Natural killer cell treated with Interleukin-12 subunit alpha and Interleukin-12 subunit beta and Interleukin-15 and Interleukin-18, amount 100 ng/mL, for 72 hours (primary cell): ENCODE measurements around the gene CCDC106. TPM values are rescaled to one million over a fixed set of nuclear protein-coding genes. Genes with fewer than 3 reads are reported as not detected.

Source experiments
- ATAC-seq, 2 donors: fragments of 150-1000 bp; cut with Tn5 transposase in 1 of 2; sonication (Bioruptor Pico), chemical (Tn5 transposase) in 1 of 2; 2 replicates each; pipeline ENCODE4 v1.10.0; 2021
- DNase-seq: peaks from one replicate; pipeline ENCODE4 v3.0.0; 2022; ENCODE audit warnings: low spot score
- H3K27ac Mint-ChIP-seq, 2 donors: 1 replicate in 1 of 2; 2 replicates in 1 of 2; pipeline ENCODE4 v1.8.0; 2022; ENCODE audit warnings: mixed read lengths in 2 of 2, mild to moderate bottlenecking in 1 of 2, moderate library complexity in 1 of 2
- H3K27me3 Mint-ChIP-seq, 2 donors: 1 replicate in 1 of 2; 2 replicates in 1 of 2; pipeline ENCODE4 v1.8.0; 2022; ENCODE audit warnings: mixed read lengths in 2 of 2
- H3K36me3 Mint-ChIP-seq: one replicate; pipeline ENCODE4 v1.8.0; 2022; ENCODE audit warnings: mixed read lengths
- H3K4me1 Mint-ChIP-seq, 2 donors: 1 replicate in 1 of 2; 2 replicates in 1 of 2; pipeline ENCODE4 v1.8.0; 2022; ENCODE audit warnings: low read depth in 2 of 2, mixed read lengths in 2 of 2, mild to moderate bottlenecking in 1 of 2
- H3K4me3 Mint-ChIP-seq: one replicate; pipeline ENCODE4 v1.8.0; 2022; ENCODE audit warnings: mixed read lengths
- H3K9me3 Mint-ChIP-seq: 2 replicates; pipeline ENCODE4 v1.8.0; 2022; ENCODE audit warnings: mixed read lengths
- total RNA-seq, 2 donors: library from RNA; stranded (reverse); gene quantifications; one replicate each; pipeline ENCODE4 v1.2.3, GENCODE V29; 2022

The CCDC106 gene
- total RNA-seq, 2 donors from 2014 or later: 1.9 to 3.3 TPM

DNA sequence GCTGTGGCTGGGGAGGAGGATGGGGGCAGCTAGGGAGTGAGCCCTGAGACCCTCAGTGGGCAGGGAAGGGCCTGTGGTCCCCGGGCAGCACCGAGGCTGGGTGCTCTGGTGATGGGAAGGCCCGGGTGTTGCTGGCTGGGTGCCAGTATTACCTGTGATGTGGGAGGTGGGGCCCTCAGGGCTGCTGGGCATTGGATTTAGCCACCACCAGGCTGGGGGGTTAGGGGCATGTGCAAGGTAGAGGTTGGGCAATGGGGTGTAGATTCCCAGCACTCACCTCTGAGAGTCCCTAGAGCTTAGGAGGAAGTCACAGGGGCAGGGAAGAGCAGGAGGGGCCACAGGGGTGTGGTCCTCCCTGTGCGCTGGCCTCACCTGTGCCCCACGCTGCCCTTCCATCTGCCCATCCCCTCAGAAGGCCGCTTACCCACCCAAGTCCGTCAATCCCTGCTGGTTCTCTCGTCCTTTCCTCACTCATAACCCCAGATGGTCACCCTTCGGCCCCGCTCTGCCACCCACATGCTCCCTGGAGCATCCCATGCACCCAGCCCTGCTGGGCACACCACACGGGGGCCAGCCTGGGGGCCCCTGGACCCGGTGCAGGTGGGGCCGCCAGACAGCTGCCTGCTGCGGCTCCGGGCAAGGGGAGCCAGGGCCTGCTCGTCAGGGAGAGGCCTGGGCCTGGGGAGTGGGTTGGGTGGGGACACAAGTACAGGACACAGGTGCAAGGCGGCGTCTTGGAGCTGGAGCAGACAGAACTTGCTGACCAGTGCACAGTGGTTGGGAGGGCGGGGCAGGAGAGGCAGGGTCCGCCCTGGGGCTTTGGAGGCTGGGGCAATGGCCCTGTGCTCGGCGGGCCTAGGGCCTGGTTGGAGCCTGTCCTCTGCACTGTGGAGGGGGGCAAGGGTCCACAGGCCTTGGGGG is 39.5 kb downstream of the CCDC106 start:
- Mint-ChIP-seq H3K9me3 (no peaks in the 10 kb centered on the region), H3K27ac (no peak overlapping the region), H3K4me3 (no peak overlapping the region), H3K27me3 (no peaks in the 10 kb centered on the region), H3K36me3 (no peaks in the 10 kb centered on the region), H3K4me1 (peaks cover 5 to 7% of the 10 kb centered on the region in 2 donors)
- no peak for ATAC-seq
- no peak for DNase-seq

DNA sequence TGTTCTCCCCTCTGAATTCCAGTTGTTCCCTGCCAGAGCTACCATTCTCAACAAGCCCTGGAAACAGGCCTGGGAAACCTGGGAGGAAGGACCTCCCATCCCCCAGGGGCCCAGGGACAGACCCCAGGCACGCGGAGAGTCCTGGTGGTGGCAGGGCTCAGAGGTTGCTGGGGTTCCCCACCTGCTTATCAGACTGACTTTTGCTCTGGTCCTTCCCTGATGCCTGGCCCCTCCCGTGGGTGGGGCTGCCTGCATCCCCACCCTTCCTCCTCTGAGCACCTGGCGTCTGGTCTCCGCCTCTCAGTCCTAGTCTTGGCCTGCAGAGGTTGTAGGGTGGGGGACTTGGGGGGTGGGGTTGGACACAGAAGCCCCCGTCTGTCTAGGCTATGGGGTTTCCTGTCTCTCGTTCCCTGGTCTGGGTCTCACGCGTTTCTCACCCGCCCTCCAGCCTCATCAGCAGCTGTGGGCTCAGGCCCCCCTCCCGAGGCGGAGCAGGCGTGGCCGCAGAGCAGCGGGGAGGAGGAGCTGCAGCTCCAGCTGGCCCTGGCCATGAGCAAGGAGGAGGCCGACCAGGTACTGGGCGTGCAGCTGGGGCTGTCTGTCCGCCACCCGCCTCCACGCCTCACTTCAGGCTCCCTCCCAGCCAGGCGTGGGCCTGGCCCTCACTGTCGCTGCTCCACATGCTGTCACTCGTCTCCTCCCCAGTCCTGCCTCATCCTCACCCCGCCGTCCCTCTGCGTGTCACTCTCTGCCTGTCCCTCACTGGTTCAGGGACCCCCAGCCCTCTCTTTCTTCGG is 40.6 kb downstream of the CCDC106 start:
- DNase-seq (peak; percentile 51), ATAC-seq (peak in 1 of 2 donors; percentile 8)
- no peaks in the 10 kb centered on the region for H3K27me3 Mint-ChIP-seq
- no peaks in the 10 kb centered on the region for H3K36me3 Mint-ChIP-seq
- no peak overlapping the region for H3K4me3 Mint-ChIP-seq
- H3K9me3 Mint-ChIP-seq: no peaks in the 10 kb centered on the region
- H3K27ac Mint-ChIP-seq: no peak overlapping the region
- peaks cover 3 to 7% of the 10 kb centered on the region in 2 donors for H3K4me1 Mint-ChIP-seq

DNA sequence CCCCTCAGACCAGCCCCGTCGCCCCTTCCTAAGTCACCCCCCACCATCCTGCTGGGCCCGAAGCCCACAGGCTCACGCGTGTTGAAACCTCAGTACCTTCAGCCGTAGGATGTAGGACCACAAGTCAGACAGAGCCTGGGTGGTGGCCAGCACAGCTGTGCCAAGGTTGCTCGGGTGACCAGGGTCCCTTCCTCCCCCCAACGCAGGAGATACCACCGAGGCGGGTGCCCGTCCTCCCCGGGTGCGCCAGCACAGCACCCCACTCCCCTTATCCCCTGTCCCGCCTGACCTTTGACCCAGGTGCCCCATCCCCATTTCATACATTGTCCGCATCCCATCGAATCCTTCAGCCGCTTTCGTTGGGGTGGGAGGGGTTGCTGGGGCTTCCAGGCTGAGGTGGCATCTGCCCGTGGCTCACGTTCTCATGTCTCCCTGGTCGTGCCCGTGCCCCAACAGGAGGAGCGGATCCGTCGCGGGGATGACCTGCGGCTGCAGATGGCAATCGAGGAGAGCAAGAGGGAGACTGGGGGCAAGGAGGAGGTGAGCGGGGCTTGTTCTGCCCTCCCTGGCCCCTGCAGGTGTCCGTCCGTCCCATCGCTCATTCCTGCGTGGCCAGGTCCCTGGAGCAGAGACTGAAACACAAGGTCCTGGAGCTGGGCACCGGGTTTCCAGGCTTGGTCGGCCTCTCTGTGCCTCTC is 41.5 kb downstream of the CCDC106 start:
- H3K27me3 Mint-ChIP-seq: no peaks in the 10 kb centered on the region
- no peaks in the 10 kb centered on the region for H3K36me3 Mint-ChIP-seq
- no peaks in the 10 kb centered on the region for H3K9me3 Mint-ChIP-seq
- DNase-seq: peak; percentile 58
- no peak overlapping the region for H3K27ac Mint-ChIP-seq
- peaks cover 0 to 7% of the 10 kb centered on the region in 2 donors for H3K4me1 Mint-ChIP-seq
- H3K4me3 Mint-ChIP-seq: no peak overlapping the region
- ATAC-seq: no peak

DNA sequence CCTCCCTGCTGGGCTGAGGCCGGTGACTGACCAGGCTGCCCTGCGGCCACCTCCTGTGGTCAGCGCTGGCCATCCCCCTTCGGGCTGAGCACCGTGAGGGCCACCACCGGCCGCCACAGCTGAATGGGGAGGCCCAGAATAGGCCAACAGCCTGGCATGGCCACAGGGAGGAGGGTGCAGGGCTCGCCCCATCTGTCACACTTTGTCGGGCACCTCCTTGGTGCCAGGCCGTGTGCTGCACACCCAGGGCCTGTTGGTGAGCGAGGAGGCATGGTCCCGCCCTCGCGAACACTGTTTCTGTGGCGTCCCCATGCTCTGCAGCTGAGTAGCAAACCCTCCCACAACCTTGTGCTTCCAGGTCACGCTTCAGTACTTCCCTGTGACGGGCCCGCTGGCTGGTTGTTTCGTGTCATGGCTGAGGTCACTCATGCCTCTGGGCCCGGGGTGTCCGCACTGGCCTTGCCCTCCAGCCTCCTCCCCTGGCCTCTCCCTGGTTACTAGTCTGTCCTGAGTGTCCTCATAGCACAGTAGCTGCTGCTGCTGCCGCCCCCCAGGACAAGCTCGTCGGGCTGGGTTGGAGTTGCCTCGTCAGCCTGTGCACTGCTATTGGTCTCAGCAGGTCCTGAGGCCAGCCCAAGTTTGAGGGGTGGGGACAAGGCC is 42.2 kb downstream of the CCDC106 start:
- Mint-ChIP-seq H3K27ac (no peak overlapping the region), H3K27me3 (no peaks in the 10 kb centered on the region), H3K9me3 (no peaks in the 10 kb centered on the region), H3K4me3 (no peak overlapping the region), H3K36me3 (no peaks in the 10 kb centered on the region), H3K4me1 (peaks cover 0 to 7% of the 10 kb centered on the region in 2 donors)
- ATAC-seq: no peak
- peak; percentile 42 for DNase-seq

DNA sequence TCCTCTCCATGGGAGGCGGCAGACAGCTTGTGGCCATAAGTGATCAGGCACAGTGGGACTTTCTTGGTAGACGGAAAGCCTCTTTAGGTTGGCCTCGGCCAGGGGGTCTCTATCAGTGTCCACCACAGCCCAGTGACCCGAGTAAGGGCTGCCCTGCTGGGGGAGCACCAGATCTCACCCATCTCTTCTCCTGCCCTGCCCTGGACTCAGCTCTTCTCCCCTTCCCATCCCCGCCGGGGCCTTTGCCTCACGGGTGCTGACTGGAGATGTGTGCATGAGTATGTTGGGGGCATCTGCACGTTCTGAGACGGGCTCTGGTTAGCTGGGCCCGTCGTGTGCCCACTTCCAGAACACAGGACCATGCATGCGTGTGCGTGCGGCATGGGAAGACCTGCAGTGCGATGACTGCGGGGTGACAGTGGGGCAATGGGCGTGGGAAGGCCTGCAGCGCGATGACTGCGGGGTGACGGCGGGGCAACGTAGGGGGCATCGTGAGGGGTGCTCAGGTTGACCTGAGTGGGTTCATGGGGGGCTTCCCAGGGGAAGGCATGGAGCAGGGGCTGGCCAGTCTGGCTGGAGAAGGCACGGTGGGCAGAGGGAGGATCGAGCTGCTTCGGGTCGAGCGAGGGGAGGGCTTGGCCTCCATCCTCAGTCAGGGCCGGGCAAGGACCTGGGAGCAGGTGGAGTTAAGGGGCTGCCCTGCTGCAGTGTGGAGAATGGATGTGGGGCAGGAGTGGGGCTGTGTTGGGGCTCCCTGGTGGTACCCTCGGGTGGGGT is 42.9 kb downstream of the CCDC106 start:
- Mint-ChIP-seq H3K4me1 (peaks cover 0 to 4% of the 10 kb centered on the region in 2 donors), H3K4me3 (no peak overlapping the region), H3K36me3 (no peaks in the 10 kb centered on the region), H3K9me3 (no peaks in the 10 kb centered on the region), H3K27me3 (no peaks in the 10 kb centered on the region), H3K27ac (no peak overlapping the region)
- ATAC-seq: no peak
- DNase-seq: peak; percentile 53

DNA sequence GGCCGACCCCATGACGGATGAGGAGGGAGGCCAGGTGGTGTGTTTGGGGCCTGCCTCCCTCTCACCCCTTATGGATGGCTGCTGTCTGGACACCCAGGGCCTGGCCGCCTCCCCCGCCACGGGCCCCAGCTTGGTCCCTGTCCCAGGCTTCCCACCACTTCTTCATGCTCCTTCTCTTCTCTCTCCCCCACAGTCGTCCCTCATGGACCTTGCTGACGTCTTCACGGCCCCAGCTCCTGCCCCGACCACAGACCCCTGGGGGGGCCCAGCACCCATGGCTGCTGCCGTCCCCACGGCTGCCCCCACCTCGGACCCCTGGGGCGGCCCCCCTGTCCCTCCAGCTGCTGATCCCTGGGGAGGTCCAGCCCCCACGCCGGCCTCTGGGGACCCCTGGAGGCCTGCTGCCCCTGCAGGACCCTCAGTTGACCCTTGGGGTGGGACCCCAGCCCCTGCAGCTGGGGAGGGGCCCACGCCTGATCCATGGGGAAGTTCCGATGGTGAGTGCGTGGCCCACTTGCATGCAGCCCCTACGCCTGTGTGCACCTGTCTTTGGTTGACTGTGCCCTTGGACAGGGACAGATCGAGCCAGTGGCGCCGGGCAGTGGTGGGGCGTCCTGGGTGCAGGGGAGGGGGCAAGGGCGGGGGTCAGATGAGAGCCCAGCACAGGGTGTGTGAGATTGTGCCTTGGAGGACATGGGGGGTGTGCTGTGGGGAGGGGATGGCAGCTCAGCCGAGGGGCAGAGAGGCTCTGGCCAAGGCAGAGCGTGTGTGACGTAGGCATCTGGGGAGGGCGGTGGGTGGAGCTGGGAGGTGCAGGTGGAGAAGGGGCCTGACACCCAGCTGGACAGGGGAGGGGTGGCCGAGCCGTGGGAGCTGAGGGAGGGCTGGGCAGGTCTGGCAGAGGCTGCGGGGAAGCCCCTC is 43.8 kb downstream of the CCDC106 start:
- H3K36me3 Mint-ChIP-seq: no peaks in the 10 kb centered on the region
- peak; percentile 57 for DNase-seq
- ATAC-seq: no peak

DNA sequence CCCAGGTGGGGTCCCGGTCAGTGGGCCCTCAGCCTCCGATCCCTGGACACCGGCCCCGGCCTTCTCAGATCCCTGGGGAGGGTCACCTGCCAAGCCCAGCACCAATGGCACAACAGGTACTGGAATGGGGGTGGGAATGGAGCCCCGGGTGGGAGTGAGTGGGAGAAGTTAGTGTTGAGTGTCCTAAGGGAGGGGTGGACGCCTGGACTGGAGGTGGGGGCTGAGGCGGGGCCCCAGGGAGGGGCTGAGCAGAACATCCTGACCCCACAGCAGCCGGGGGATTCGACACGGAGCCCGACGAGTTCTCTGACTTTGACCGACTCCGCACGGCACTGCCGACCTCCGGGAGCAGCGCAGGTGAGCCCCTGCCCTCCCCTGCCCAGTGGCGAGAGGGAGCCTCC is 44.7 kb downstream of the CCDC106 start:
- Mint-ChIP-seq H3K9me3 (no peaks in the 10 kb centered on the region), H3K27me3 (no peaks in the 10 kb centered on the region), H3K36me3 (no peaks in the 10 kb centered on the region), H3K27ac (no peak overlapping the region), H3K4me3 (no peak overlapping the region), H3K4me1 (no peaks in the 10 kb centered on the region)
- DNase-seq: peak; percentile 38
- ATAC-seq: no peak

More for the DNA sequence above, 43.8 kb downstream of the CCDC106 start:
- no peaks in the 10 kb centered on the region for H3K27me3 Mint-ChIP-seq
- H3K9me3 Mint-ChIP-seq: no peaks in the 10 kb centered on the region
- no peak overlapping the region for H3K4me3 Mint-ChIP-seq
- H3K27ac Mint-ChIP-seq: no peak overlapping the region
- no peaks in the 10 kb centered on the region for H3K4me1 Mint-ChIP-seq

DNA sequence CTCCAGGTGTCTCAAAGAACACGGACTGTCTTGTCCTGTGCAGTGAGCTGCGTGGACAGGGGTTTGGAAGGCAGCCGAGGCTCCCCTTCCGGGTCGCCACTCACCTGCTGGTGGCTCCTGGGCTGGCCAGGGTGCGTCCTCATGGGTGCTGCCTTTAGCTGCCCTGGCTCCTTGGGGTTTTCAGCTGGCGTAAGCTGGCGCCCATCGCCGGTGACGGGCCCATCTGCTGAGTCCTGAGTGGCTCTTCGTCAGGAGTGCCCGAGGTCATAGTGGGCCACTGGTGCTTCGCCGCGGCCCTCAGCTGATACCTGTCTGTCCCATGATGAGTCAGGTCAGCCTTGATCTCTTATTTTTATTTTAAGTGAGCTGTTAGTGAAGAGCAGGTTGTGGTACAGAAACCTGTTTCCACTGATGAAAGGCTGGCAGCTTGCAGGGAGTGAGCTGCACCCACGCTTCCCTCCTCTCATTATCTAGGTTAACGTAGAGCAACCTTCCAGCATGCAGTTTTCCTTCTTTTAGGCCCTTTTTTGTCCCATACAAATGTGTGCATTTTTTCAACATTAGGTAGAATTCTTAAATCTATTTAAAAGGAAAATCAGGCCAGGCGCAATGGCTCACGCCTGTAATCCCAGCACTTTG is 45.4 kb downstream of the CCDC106 start:
- H3K9me3 Mint-ChIP-seq: no peaks in the 10 kb centered on the region
- ATAC-seq (no peak), DNase-seq (no peak)
- no peak overlapping the region for H3K27ac Mint-ChIP-seq
- no peaks in the 10 kb centered on the region for H3K36me3 Mint-ChIP-seq
- H3K4me3 Mint-ChIP-seq: no peak overlapping the region
- H3K4me1 Mint-ChIP-seq: no peaks in the 10 kb centered on the region
- H3K27me3 Mint-ChIP-seq: no peaks in the 10 kb centered on the region

DNA sequence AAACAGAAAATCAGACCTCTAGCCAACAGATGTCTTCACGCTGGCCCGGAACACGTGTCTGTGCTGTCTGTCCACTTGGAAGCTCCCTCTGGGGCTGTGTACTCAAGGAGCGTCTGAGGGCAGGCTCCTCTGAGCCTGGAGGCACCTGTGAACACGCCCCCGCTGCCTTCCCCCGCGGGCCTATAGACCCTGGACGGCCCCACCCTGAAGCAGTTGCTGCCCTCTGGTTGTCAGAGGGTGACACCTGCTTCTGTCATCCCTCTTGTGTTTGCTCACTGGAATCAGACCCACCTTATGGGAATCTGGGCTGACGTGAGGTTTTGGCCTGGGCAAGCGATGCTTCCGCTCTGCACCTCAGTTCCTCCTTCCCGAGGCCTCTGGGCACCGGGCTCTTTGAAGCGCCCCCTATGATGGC is 46.2 kb downstream of the CCDC106 start:
- peak; percentile 49 for DNase-seq
- no peaks in the 10 kb centered on the region for H3K9me3 Mint-ChIP-seq

DNA sequence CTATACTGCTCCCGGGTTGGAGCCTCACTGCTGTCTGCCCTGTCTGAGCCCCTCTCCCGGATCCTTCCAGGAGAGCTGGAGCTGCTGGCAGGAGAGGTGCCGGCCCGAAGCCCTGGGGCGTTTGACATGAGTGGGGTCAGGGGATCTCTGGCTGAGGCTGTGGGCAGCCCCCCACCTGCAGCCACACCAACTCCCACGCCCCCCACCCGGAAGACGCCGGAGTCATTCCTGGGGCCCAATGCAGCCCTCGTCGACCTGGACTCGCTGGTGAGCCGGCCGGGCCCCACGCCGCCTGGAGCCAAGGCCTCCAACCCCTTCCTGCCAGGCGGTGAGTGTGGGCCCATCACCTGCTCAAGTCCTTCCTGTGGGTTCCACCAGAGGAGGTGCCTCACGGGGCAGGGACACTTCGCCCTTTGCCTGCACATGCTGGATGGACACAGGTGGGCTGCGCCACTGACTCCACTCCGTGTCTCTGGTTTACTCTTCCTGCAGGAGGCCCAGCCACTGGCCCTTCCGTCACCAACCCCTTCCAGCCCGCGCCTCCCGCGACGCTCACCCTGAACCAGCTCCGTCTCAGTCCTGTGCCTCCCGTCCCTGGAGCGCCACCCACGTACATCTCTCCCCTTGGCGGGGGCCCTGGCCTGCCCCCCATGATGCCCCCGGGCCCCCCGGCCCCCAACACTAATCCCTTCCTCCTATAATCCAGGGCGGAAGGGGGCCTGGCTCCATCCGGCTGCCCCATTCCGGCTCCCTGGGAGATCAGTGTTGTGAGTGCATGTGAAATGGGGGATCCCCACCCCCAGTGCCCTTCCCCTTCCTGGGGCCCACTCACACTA is 46.9 kb downstream of the CCDC106 start:
- H3K36me3 Mint-ChIP-seq: no peaks in the 10 kb centered on the region
- no peaks in the 10 kb centered on the region for H3K4me1 Mint-ChIP-seq
- no peaks in the 10 kb centered on the region for H3K27me3 Mint-ChIP-seq
- no peak overlapping the region for H3K27ac Mint-ChIP-seq
- H3K9me3 Mint-ChIP-seq: no peaks in the 10 kb centered on the region
- no peak overlapping the region for H3K4me3 Mint-ChIP-seq
- DNase-seq (peak; percentile 51), ATAC-seq (no peak)

More for the DNA sequence above, 46.2 kb downstream of the CCDC106 start:
- no peaks in the 10 kb centered on the region for H3K4me1 Mint-ChIP-seq
- no peak for ATAC-seq
- no peaks in the 10 kb centered on the region for H3K27me3 Mint-ChIP-seq
- H3K36me3 Mint-ChIP-seq: no peaks in the 10 kb centered on the region
- H3K27ac Mint-ChIP-seq: no peak overlapping the region
- no peak overlapping the region for H3K4me3 Mint-ChIP-seq
